Activated CD8-positive, alpha-beta memory T cell treated with anti-CD3 and anti-CD28 coated beads, Interleukin-2, amount 10 ng/mL, durations not matched to agents 7 days and 5 days (primary cell): ENCODE measurements around the gene GRB14. TPM values are rescaled to one million over a fixed set of nuclear protein-coding genes. Genes with fewer than 3 reads are reported as not detected.

Experiments used
- ATAC-seq: fragments of 150-1000 bp; cut with Tn5 transposase; one replicate; pipeline ENCODE4 v1.10.0; 2021; ENCODE audit warnings: moderate library complexity
- CTCF ChIA-PET: fragments of 350-600 bp; sonication (Branson Sonifier 250); formaldehyde crosslinking; loops from one replicate; lab custom pipeline; 2021; ENCODE audit warnings: antibody characterized with exemption; lab: Charles Lee
- DNase-seq: peaks from one replicate; pipeline ENCODE4 v3.0.0-alpha.2; 2020
- H3K27ac Mint-ChIP-seq: one replicate; pipeline ENCODE4 v1.8.0; 2021; ENCODE audit warnings: mild to moderate bottlenecking, mixed read lengths
- H3K27me3 Mint-ChIP-seq: one replicate; pipeline ENCODE4 v1.8.0; 2021; ENCODE audit warnings: mixed read lengths
- H3K36me3 Mint-ChIP-seq: one replicate; pipeline ENCODE4 v1.8.0; 2021; ENCODE audit warnings: mild to moderate bottlenecking, mixed read lengths
- H3K4me1 Mint-ChIP-seq: one replicate; pipeline ENCODE4 v1.8.0; 2021; ENCODE audit warnings: mixed read lengths
- H3K4me3 Mint-ChIP-seq: one replicate; pipeline ENCODE4 v1.8.0; 2021; ENCODE audit warnings: mild to moderate bottlenecking, moderate library complexity, mixed read lengths
- H3K9me3 Mint-ChIP-seq: one replicate; pipeline ENCODE4 v1.8.0; 2022; ENCODE audit warnings: low read depth, mixed read lengths
- total RNA-seq, 2 experiments: library from RNA; stranded (reverse); gene quantifications; one replicate each; pipeline ENCODE4 v1.2.3, GENCODE V29; 2021

The GRB14 gene
- total RNA-seq, 2 experiments from 2014 or later, result not detected

GRCh38 chr2:164599954-164600589 lies 21.2 kb downstream of the GRB14 start:
- CTCF ChIA-PET, result interaction anchor here (0.6 kb wide), 1 partner anchor 1409 kb away, joined by 3 read pairs; no protein-coding TSS in a partner anchor
- ATAC-seq (no peak), DNase-seq (no peak)
- no peak overlapping the region for H3K27ac Mint-ChIP-seq
- H3K4me1 Mint-ChIP-seq, result no peaks in the 10 kb centered on the region
- no peaks in the 10 kb centered on the region for H3K9me3 Mint-ChIP-seq
- H3K36me3 Mint-ChIP-seq, result no peaks in the 10 kb centered on the region
- H3K27me3 Mint-ChIP-seq, result no peaks in the 10 kb centered on the region
- no peak overlapping the region for H3K4me3 Mint-ChIP-seq

GRCh38 chr2:164597983-164598382 lies 23.3 kb downstream of the GRB14 start:
- ATAC-seq (no peak), DNase-seq (no peak)
- Mint-ChIP-seq H3K36me3 (no peaks in the 10 kb centered on the region), H3K27me3 (no peaks in the 10 kb centered on the region), H3K4me1 (no peaks in the 10 kb centered on the region), H3K27ac (no peak overlapping the region), H3K4me3 (no peak overlapping the region), H3K9me3 (no peaks in the 10 kb centered on the region)
- CTCF ChIA-PET, result interaction anchor here (1.1 kb wide), 1 partner anchor 11 kb away, joined by 3 read pairs; no protein-coding TSS in a partner anchor

GRCh38 chr2:164595031-164595430 lies 26.3 kb downstream of the GRB14 start:
- no peak overlapping the region for H3K27ac Mint-ChIP-seq

GRCh38 chr2:164593959-164594358 lies 27.3 kb downstream of the GRB14 start:
- Mint-ChIP-seq H3K9me3 (peaks cover 4% of the 10 kb centered on the region), H3K4me1 (no peaks in the 10 kb centered on the region), H3K36me3 (no peaks in the 10 kb centered on the region), H3K27me3 (no peaks in the 10 kb centered on the region), H3K4me3 (no peak overlapping the region), H3K27ac (no peak overlapping the region)
- DNase-seq (no peak), ATAC-seq (no peak)
- CTCF ChIA-PET, result no interaction called here

More at GRCh38 chr2:164595031-164595430, 26.3 kb downstream of the GRB14 start:
- CTCF ChIA-PET, result no interaction called here
- Mint-ChIP-seq H3K4me3 (no peak overlapping the region), H3K4me1 (no peaks in the 10 kb centered on the region), H3K9me3 (peaks cover 4% of the 10 kb centered on the region), H3K36me3 (no peaks in the 10 kb centered on the region), H3K27me3 (no peaks in the 10 kb centered on the region)
- ATAC-seq, result no peak
- DNase-seq, result no peak

GRCh38 chr2:164593541-164593940 lies 27.7 kb downstream of the GRB14 start:
- CTCF ChIA-PET, result no interaction called here
- Mint-ChIP-seq H3K27ac (no peak overlapping the region), H3K27me3 (no peaks in the 10 kb centered on the region), H3K4me3 (no peak overlapping the region), H3K4me1 (no peaks in the 10 kb centered on the region), H3K9me3 (peaks cover 4% of the 10 kb centered on the region), H3K36me3 (no peaks in the 10 kb centered on the region)
- no peak for DNase-seq
- no peak for ATAC-seq

GRCh38 chr2:164589522-164589921 lies 31.8 kb downstream of the GRB14 start:
- no peaks in the 10 kb centered on the region for H3K36me3 Mint-ChIP-seq
- no peak for DNase-seq
- no peak overlapping the region for H3K4me3 Mint-ChIP-seq
- H3K27ac Mint-ChIP-seq, result no peak overlapping the region
- H3K4me1 Mint-ChIP-seq, result no peaks in the 10 kb centered on the region
- no peak for ATAC-seq
- H3K27me3 Mint-ChIP-seq, result no peaks in the 10 kb centered on the region
- CTCF ChIA-PET, result no interaction called here
- peaks cover 7% of the 10 kb centered on the region for H3K9me3 Mint-ChIP-seq

GRCh38 chr2:164581050-164581449 lies 40.2 kb downstream of the GRB14 start:
- CTCF ChIA-PET, result no interaction called here
- Mint-ChIP-seq H3K4me1 (no peaks in the 10 kb centered on the region), H3K36me3 (no peaks in the 10 kb centered on the region), H3K9me3 (peaks cover 3% of the 10 kb centered on the region), H3K4me3 (no peak overlapping the region), H3K27me3 (no peaks in the 10 kb centered on the region), H3K27ac (no peak overlapping the region)
- ATAC-seq (no peak), DNase-seq (no peak)

- no peak overlapping the region for H3K4me3 Mint-ChIP-seq
- no peaks in the 10 kb centered on the region for H3K4me1 Mint-ChIP-seq
- no peak overlapping the region for H3K27ac Mint-ChIP-seq
- no peak for DNase-seq
- H3K9me3 Mint-ChIP-seq, result peaks cover 2% of the 10 kb centered on the region
- ATAC-seq, result no peak
- no peaks in the 10 kb centered on the region for H3K36me3 Mint-ChIP-seq
- no peaks in the 10 kb centered on the region for H3K27me3 Mint-ChIP-seq
- CTCF ChIA-PET, result no interaction called here
Observed at GRCh38 chr2:164574931-164575330, 46.4 kb downstream of the GRB14 start.

GRCh38 chr2:164570475-164570874 lies 50.8 kb downstream of the GRB14 start:
- Mint-ChIP-seq H3K4me1 (no peaks in the 10 kb centered on the region), H3K27ac (no peak overlapping the region), H3K9me3 (no peaks in the 10 kb centered on the region), H3K27me3 (no peaks in the 10 kb centered on the region), H3K36me3 (no peaks in the 10 kb centered on the region), H3K4me3 (no peak overlapping the region)
- DNase-seq, result no peak
- CTCF ChIA-PET, result no interaction called here
- no peak for ATAC-seq

- Mint-ChIP-seq H3K4me1 (no peaks in the 10 kb centered on the region), H3K9me3 (no peaks in the 10 kb centered on the region), H3K27ac (no peak overlapping the region), H3K27me3 (no peaks in the 10 kb centered on the region), H3K36me3 (no peaks in the 10 kb centered on the region), H3K4me3 (no peak overlapping the region)
- DNase-seq, result no peak
- CTCF ChIA-PET, result no interaction called here
- ATAC-seq, result no peak
Observed at GRCh38 chr2:164569378-164569777, 51.9 kb downstream of the GRB14 start.

GRCh38 chr2:164568317-164568716 lies 53.0 kb downstream of the GRB14 start:
- H3K27me3 Mint-ChIP-seq, result no peaks in the 10 kb centered on the region
- ATAC-seq (no peak), DNase-seq (no peak)
- no peaks in the 10 kb centered on the region for H3K9me3 Mint-ChIP-seq
- CTCF ChIA-PET, result no interaction called here
- no peaks in the 10 kb centered on the region for H3K36me3 Mint-ChIP-seq
- H3K4me1 Mint-ChIP-seq, result no peaks in the 10 kb centered on the region
- no peak overlapping the region for H3K27ac Mint-ChIP-seq
- H3K4me3 Mint-ChIP-seq, result no peak overlapping the region

- DNase-seq, result no peak
- Mint-ChIP-seq H3K36me3 (no peaks in the 10 kb centered on the region), H3K9me3 (no peaks in the 10 kb centered on the region), H3K27ac (no peak overlapping the region), H3K27me3 (no peaks in the 10 kb centered on the region), H3K4me3 (no peak overlapping the region), H3K4me1 (no peaks in the 10 kb centered on the region)
- no peak for ATAC-seq
- CTCF ChIA-PET, result no interaction called here
Observed at GRCh38 chr2:164567335-164567989, 53.8 kb downstream of the GRB14 start.

- CTCF ChIA-PET, result no interaction called here
- DNase-seq (no peak), ATAC-seq (no peak)
- no peaks in the 10 kb centered on the region for H3K9me3 Mint-ChIP-seq
- H3K36me3 Mint-ChIP-seq, result no peaks in the 10 kb centered on the region
- H3K4me3 Mint-ChIP-seq, result no peak overlapping the region
- no peaks in the 10 kb centered on the region for H3K4me1 Mint-ChIP-seq
- H3K27me3 Mint-ChIP-seq, result no peaks in the 10 kb centered on the region
- H3K27ac Mint-ChIP-seq, result no peak overlapping the region
Observed at GRCh38 chr2:164565359-164565758, 55.9 kb downstream of the GRB14 start.

GRCh38 chr2:164562666-164563065 lies 58.6 kb downstream of the GRB14 start:
- no peaks in the 10 kb centered on the region for H3K4me1 Mint-ChIP-seq
- no peak for DNase-seq
- no peak overlapping the region for H3K27ac Mint-ChIP-seq
- H3K27me3 Mint-ChIP-seq, result no peaks in the 10 kb centered on the region
- no peak overlapping the region for H3K4me3 Mint-ChIP-seq
- H3K9me3 Mint-ChIP-seq, result no peaks in the 10 kb centered on the region
- H3K36me3 Mint-ChIP-seq, result no peaks in the 10 kb centered on the region
- ATAC-seq, result no peak
- CTCF ChIA-PET, result no interaction called here
